KMS-11 (cell line): ENCODE data around the gene DNAJC16.

Experiments used
- H2AFZ ChIP-seq: fragments of 200-600 bp; sonication (generic); 2 replicates; pipeline ENCODE4 v1.6.1; 2016; ENCODE audit warnings: antibody characterized with exemption, mixed run types, low read depth
- H3K27ac ChIP-seq: fragments of 200-600 bp; sonication (generic); 2 replicates; pipeline ENCODE4 v1.6.1; 2016; ENCODE audit warnings: mild to moderate bottlenecking, mixed run types
- H3K27me3 ChIP-seq: fragments of 200-600 bp; sonication (generic); 2 replicates; pipeline ENCODE4 v1.6.1; 2017; ENCODE audit warnings: mild to moderate bottlenecking, low read depth, mixed run types, moderate library complexity; ENCODE audit not compliant: insufficient read depth
- H3K36me3 ChIP-seq: fragments of 200-600 bp; sonication (generic); 2 replicates; pipeline ENCODE4 v1.6.1; 2017; ENCODE audit warnings: mild to moderate bottlenecking, mixed run types; ENCODE audit not compliant: insufficient read depth
- H3K4me1 ChIP-seq: fragments of 200-600 bp; sonication (generic); 2 replicates; pipeline ENCODE4 v1.6.1; 2016; ENCODE audit warnings: mild to moderate bottlenecking, low read depth, mixed run types; ENCODE audit not compliant: poor library complexity, severe bottlenecking
- H3K4me2 ChIP-seq: fragments of 200-600 bp; sonication (generic); 2 replicates; pipeline ENCODE4 v1.7.0; 2016; ENCODE audit warnings: mild to moderate bottlenecking, mixed run types
- H3K4me3 ChIP-seq: fragments of 200-600 bp; sonication (generic); IDR thresholded peaks from 2 replicates; pipeline ENCODE4 v1.6.1; 2017; ENCODE audit warnings: low read depth, low read length, mixed read lengths; ENCODE audit not compliant: insufficient read depth
- H3K79me2 ChIP-seq: fragments of 200-600 bp; sonication (generic); 2 replicates; pipeline ENCODE4 v1.6.1; 2016; ENCODE audit warnings: low read depth, mixed run types; ENCODE audit not compliant: insufficient read depth
- H3K9ac ChIP-seq: fragments of 200-600 bp; sonication (generic); 2 replicates; pipeline ENCODE4 v1.6.1; 2016; ENCODE audit warnings: mild to moderate bottlenecking, mixed run types
- H4K20me1 ChIP-seq: fragments of 200-600 bp; sonication (generic); 2 replicates; pipeline ENCODE4 v1.6.1; 2016; ENCODE audit warnings: mild to moderate bottlenecking, mixed run types; ENCODE audit not compliant: insufficient read depth
- CTCF ChIP-seq: fragments of 200-600 bp; sonication (generic); conservative IDR thresholded peaks from 2 replicates; pipeline ENCODE4 v1.6.1; 2017; ENCODE audit warnings: low read depth, mild to moderate bottlenecking, antibody characterized with exemption, low read length, moderate library complexity, mixed read lengths

Gene DNAJC16

GRCh38 chr1:15558516-15558915, 31.9 kb downstream of the DNAJC16 start:
- TF ChIP-seq CTCF: no peak
- H3K27me3 ChIP-seq: no peaks in the 10 kb centered on the region
- H3K9ac ChIP-seq: no peak overlapping the region
- no peak overlapping the region for H3K4me3 ChIP-seq
- H3K36me3 ChIP-seq: no peaks in the 10 kb centered on the region
- H3K4me1 ChIP-seq: no peaks in the 10 kb centered on the region
- H4K20me1 ChIP-seq: no peaks in the 10 kb centered on the region
- no peaks in the 10 kb centered on the region for H3K79me2 ChIP-seq
- no peak overlapping the region for H3K4me2 ChIP-seq
- H2AFZ ChIP-seq: no peak overlapping the region
- H3K27ac ChIP-seq: no peak overlapping the region

DNA sequence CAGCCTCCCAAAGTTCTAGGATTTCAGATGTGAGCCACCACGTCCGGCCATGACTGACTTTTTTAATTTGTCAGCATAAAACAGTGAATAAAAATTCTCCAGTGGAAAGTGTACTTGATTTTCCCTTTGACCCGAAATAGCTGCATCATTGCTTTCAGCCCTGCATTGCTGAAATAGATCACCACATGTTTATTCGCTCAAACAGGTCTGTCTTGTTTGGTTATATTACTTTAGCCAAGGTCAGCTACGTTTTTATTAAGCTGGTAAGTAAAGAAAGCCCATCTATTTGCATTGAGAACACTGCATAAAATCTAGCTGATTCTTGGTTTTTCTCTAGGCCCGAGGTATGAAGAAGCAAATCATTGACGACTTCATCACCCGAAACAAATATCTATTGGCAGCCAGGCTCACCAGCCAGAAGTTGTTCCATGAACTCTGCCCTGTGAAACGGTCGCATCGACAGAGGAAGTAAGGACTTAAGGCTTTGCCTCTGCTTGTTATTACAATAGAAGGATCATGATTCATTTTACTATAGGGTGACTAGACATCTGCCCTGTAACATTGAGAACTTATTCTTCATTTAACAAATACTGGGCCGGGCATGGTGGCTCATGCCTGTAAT, 32.7 kb downstream of the DNAJC16 start:
- Histone ChIP-seq H3K27ac (no peak overlapping the region), H4K20me1 (no peaks in the 10 kb centered on the region), H3K4me2 (no peak overlapping the region), H3K9ac (no peak overlapping the region), H3K4me3 (no peak overlapping the region), H2AFZ (no peak overlapping the region), H3K27me3 (no peaks in the 10 kb centered on the region), H3K4me1 (no peaks in the 10 kb centered on the region), H3K79me2 (no peaks in the 10 kb centered on the region), H3K36me3 (no peaks in the 10 kb centered on the region)
- TF ChIP-seq CTCF: no peak

DNA sequence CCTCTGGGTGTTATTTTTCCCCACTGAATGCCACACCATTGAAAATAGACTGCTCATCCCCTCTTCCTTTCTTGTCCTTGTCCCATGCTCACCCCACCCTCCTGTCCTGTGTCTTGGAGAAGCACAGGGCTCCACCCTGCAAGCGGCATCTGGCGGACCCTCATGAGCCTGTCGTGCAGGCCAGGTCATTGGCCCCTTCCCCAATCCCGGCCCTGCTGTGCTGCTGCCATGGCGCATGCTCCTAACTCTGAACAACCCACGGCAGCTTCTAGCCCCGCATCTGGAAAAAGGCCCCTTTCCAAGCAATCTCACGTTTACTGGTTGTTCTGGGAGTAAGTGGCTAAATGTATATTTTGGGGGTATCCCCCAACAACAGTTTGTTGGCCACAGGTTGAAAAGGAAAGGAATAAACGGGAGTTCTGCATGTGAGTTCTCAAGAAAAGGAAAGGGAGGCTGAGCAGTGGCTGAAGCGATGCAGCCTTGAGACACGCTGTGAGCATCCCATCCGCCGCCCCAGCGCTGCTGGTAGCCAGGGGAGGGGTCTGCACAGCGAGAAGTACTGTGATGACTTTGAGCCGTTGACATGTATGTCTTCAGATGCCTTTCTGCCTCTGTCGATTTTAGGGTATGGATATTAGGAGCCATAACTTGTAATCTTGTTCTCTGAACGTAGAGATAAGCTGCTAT, 41.9 kb downstream of the DNAJC16 start:
- no peak overlapping the region for H3K9ac ChIP-seq
- H3K27me3 ChIP-seq: no peaks in the 10 kb centered on the region
- no peaks in the 10 kb centered on the region for H3K79me2 ChIP-seq
- peaks cover 35% of the 10 kb centered on the region for H3K4me1 ChIP-seq
- H3K27ac ChIP-seq: no peak overlapping the region
- H3K36me3 ChIP-seq: no peaks in the 10 kb centered on the region
- no peak overlapping the region for H2AFZ ChIP-seq
- TF ChIP-seq CTCF: no peak
- H4K20me1 ChIP-seq: no peaks in the 10 kb centered on the region
- H3K4me2 ChIP-seq: no peak overlapping the region
- no peak overlapping the region for H3K4me3 ChIP-seq

- H3K4me2 ChIP-seq: peak overlapping the region; percentile 79
- H3K9ac ChIP-seq: peak overlapping the region; percentile 7; the same call in 1 of the 2 replicates
- TF ChIP-seq CTCF: no peak
- no peak overlapping the region for H3K4me3 ChIP-seq
- H3K4me1 ChIP-seq: peaks cover 35% of the 10 kb centered on the region
- no peaks in the 10 kb centered on the region for H4K20me1 ChIP-seq
- H3K27ac ChIP-seq: peak overlapping the region; percentile 70
- no peaks in the 10 kb centered on the region for H3K36me3 ChIP-seq
- H2AFZ ChIP-seq: no peak overlapping the region
- H3K27me3 ChIP-seq: no peaks in the 10 kb centered on the region
- H3K79me2 ChIP-seq: no peaks in the 10 kb centered on the region
Measured at GRCh38 chr1:15570861-15571260, 44.2 kb downstream of the DNAJC16 start.
